SK-N-SH (cell line): ENCODE measurements around the gene SERPINE1.

Experiments used
- GABPA ChIP-seq: IDR thresholded peaks from 2 replicates; pipeline ENCODE4 v1.4.0; 2012; ENCODE audit warnings: low read depth, mild to moderate bottlenecking
- SIN3A ChIP-seq: IDR thresholded peaks from 2 replicates; pipeline ENCODE4 v1.6.1; 2012; ENCODE audit warnings: low read depth, mild to moderate bottlenecking, low read length, moderate library complexity, borderline replicate concordance
- TF ChIP-seq, protein P1 (sequence below): IDR thresholded peaks from 2 replicates; pipeline ENCODE4 v1.6.1; 2012; ENCODE audit warnings: mild to moderate bottlenecking, low read depth, low read length, moderate library complexity
- TF ChIP-seq, protein P2 (sequence below): fragments of 200-600 bp; sonication (generic); IDR thresholded peaks from 2 replicates; pipeline ENCODE4 v1.6.1; 2017; ENCODE audit warnings: antibody characterized with exemption, mild to moderate bottlenecking, moderate library complexity

DNA sequence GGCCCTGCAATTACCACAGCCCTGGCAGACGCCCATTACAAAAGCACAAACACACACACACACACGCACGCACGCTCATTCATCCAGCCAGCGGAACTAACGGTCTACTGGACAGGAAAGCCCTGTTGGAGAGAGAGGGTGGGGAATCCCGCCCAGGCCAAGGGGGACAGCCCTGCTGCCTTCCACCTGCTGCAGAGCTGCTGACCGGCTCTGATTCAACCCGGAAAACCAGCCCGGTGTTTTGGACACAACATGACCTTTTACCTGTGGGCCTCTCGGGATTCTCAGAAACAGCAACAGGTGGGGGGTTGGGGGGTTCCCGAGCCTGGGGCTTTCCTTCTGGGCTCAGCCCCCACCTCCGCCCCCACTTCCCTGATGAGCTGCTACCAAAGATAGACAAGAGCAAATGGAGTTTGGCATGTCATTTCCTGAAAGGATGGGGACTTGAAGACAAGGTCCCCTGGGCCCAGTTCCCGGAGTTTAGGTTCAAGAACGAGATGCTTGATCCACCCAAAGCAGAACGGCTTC lies 18.5 kb upstream of the SERPINE1 start:
- TF ChIP-seq, protein P1, sequence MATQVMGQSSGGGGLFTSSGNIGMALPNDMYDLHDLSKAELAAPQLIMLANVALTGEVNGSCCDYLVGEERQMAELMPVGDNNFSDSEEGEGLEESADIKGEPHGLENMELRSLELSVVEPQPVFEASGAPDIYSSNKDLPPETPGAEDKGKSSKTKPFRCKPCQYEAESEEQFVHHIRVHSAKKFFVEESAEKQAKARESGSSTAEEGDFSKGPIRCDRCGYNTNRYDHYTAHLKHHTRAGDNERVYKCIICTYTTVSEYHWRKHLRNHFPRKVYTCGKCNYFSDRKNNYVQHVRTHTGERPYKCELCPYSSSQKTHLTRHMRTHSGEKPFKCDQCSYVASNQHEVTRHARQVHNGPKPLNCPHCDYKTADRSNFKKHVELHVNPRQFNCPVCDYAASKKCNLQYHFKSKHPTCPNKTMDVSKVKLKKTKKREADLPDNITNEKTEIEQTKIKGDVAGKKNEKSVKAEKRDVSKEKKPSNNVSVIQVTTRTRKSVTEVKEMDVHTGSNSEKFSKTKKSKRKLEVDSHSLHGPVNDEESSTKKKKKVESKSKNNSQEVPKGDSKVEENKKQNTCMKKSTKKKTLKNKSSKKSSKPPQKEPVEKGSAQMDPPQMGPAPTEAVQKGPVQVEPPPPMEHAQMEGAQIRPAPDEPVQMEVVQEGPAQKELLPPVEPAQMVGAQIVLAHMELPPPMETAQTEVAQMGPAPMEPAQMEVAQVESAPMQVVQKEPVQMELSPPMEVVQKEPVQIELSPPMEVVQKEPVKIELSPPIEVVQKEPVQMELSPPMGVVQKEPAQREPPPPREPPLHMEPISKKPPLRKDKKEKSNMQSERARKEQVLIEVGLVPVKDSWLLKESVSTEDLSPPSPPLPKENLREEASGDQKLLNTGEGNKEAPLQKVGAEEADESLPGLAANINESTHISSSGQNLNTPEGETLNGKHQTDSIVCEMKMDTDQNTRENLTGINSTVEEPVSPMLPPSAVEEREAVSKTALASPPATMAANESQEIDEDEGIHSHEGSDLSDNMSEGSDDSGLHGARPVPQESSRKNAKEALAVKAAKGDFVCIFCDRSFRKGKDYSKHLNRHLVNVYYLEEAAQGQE, result no peak
- no peak for TF ChIP-seq GABPA
- TF ChIP-seq SIN3A, result no peak
- TF ChIP-seq, protein P2, sequence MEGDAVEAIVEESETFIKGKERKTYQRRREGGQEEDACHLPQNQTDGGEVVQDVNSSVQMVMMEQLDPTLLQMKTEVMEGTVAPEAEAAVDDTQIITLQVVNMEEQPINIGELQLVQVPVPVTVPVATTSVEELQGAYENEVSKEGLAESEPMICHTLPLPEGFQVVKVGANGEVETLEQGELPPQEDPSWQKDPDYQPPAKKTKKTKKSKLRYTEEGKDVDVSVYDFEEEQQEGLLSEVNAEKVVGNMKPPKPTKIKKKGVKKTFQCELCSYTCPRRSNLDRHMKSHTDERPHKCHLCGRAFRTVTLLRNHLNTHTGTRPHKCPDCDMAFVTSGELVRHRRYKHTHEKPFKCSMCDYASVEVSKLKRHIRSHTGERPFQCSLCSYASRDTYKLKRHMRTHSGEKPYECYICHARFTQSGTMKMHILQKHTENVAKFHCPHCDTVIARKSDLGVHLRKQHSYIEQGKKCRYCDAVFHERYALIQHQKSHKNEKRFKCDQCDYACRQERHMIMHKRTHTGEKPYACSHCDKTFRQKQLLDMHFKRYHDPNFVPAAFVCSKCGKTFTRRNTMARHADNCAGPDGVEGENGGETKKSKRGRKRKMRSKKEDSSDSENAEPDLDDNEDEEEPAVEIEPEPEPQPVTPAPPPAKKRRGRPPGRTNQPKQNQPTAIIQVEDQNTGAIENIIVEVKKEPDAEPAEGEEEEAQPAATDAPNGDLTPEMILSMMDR, result no peak
